Germinal center (tissue), 1 donor: ENCODE data around the gene YBX1.
A peak's percentile ranks its signal among the peaks of the same experiment; 100 is the strongest.
"Not testable (repeated sequence)": the region's sequence is repeated elsewhere in the genome, so short reads cannot be mapped to it uniquely, and the experiment has no call there.

Source experiments
- DNase-seq: peaks from one replicate; pipeline ENCODE4 v3.0.0; 2012; ENCODE audit warnings: mixed read lengths, low spot score

The YBX1 gene

DNA sequence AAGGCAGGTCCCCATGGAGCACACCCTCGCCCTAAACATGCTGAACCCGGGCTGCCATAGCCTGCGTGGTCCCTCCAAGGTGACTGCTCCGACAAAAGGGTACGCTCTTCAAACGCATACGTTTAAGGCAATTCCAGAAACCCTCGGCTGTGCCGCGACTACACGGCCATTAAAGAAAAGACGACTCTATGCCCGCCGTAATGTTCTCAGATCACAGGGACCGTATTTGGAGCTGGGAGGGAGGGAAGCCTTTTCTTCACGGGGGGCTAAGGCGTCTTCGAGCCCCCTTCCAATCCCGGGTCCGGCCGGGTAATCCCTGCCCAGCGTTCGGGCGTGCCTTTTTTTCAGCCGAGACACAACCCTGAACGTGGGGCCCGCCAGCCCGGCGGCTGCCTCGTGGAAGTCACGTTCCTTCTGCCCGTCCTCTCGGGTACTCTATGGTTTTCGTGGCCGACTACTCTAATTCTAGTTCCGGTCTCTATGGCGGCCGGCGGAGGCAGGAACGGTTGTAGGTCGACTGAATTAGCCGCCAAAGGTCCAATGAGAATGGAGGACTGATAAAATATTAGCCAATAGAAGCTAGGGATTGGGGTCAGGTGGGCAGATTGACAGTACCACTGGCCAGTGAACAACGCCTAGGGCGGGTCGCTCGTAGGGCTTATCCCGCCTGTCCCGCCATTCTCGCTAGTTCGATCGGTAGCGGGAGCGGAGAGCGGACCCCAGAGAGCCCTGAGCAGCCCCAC is at the start of gene YBX1:
YBX1 (plus strand) TSS at position 678 of the 743 bp plus-strand sequence. CDS start 148 bp downstream, outside the sequence.
- DNase-seq: peak; percentile 99

DNA sequence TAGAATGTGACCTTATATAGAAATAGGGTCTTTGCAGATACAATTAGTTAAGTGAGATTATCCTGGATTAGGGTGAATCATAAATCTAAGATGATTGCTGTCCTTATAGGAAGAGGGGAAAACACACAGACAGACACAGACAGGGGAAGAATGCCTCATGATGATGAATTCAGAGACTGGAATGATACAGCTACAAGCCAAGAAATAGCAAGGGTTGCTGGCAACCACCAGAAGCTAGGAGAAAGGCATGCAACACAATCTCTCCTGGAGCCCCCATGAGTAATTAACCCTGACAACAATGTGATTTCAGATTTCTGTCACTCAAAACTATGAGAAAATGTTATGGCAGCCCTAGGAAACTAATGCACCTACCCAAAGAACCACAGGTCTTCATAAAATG is 43.1 kb upstream of the YBX1 start:
- no peak for DNase-seq

DNA sequence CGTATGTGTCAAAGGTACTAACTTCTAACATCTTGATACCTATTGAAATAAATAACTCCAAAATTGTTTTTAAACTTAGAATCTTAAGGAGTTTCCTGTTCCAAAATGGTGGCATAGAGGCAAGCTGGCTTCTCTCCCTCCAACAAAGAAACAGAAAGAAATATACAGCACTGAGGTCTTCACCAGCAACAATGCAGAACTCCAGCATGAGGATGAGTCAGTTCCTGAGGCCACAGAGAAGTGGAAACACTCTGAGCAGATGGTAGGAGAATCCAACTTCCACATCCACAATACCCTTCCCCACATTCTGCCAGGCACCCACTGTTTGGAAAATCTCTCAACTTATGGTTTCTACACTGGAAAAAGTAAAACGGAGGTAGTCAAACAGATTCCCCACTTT is 36.2 kb upstream of the YBX1 start:
- no peak for DNase-seq

DNA sequence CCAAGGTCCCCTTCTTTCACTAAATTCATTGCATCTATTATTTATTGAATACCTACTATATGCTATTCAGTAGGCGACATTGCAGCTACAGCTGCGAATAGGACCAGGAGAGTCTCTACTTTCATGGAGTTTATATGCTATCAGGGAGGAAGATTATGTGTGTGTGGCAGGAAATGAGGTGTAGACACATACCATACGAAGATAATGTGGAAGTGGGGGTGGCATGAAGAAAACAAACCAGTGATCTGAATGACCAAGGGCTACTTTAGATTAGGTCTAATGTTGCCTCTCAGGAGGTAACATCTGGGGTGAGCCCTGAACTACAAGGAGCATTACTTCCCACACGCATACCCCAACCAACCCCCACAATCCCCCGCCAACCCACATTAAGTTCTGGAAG is 25.0 kb upstream of the YBX1 start:
- DNase-seq: no peak

DNA sequence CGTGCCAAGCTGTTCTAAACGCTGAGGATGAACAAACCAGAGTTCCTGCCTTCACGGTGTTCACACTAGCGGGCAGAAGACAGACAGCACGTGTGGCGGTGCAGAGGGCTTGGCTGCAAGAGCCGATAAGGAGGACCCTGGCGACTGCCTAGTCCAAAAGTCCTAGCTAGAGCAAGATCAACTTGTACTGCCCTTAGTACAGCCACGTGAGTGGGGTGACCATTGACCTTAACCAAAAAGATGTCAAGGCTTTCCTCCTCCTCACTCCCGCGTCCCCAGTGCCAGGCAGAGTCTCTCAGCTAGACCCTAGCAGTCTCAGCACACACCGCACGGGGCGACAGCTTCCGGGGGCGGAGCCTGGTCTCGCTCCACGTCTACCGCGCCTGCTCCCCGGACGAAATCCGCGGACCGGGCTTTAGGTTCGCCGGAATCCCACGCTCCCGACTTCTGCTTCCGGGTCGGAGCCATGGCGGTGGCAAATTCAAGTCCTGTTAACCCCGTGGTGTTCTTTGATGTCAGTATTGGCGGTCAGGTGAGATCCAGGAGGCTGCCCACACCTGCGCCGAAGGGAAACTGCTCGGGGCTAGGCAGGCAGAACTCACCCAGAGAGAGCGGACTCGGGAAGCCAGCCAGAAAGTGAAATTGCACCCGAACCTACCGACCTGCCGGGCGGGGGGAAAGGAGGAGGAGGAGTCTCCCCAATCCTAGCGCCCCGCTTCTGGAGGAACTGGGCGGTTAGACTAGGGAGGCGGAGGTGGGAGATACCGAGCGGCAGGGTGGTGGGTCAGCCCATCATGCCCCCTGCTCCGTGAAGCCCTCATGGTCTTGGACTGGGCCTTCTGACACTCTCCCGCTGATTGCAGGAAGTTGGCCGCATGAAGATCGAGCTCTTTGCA is 24.0 kb upstream of the YBX1 start, which contains the start of gene PPIH:
PPIH (plus strand) TSS at position 443 of the 896 bp plus-strand sequence; CDS start at position 467, 24 bp downstream.
- DNase-seq: peak; percentile 93

DNA sequence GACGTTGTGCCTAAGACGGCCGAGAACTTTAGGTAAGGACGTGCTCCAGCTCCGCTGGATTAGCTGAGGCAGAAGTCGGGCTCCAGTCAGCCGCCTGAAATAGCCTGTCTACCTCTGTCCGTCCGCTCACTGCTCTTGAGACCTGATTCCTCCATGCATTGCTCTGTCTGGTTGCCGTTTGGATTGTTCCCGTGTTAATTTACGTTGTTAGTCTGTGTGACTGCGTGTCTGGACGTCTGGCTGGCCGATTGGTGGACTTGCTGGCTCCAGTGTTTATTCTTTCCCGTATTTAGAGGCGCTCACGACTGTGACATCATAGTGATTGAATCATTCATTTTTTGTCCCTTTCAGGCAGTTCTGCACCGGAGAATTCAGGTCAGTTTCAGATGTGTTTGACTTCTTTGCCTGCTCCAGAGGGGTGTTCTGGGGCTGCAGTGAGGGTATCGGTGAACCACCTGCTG is 23.3 kb upstream of the YBX1 start:
- DNase-seq: no peak

- DNase-seq: no peak
These were observed 21.2 kb upstream of the YBX1 start for GRCh38 chr1:42660907-42661500.

DNA sequence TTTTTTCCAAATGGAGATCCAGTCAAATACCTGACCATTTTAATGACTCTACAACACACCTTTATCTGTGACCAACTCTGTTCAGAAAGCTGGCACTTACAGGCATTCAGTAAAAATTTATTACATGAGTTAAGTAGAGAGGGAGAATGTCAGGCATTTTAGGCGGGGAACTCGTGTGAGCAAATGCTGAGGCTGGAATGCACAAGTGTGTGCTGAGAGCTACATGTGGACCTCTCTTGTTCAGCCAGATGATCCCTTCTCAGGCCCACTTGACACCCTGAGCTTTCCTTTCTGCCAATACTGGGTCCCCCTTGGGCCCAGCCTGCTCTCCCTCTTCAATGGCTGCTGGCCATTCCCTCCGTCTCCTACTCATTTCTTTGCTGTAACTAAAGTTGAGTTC is 12.3 kb upstream of the YBX1 start:
- no peak for DNase-seq

DNA sequence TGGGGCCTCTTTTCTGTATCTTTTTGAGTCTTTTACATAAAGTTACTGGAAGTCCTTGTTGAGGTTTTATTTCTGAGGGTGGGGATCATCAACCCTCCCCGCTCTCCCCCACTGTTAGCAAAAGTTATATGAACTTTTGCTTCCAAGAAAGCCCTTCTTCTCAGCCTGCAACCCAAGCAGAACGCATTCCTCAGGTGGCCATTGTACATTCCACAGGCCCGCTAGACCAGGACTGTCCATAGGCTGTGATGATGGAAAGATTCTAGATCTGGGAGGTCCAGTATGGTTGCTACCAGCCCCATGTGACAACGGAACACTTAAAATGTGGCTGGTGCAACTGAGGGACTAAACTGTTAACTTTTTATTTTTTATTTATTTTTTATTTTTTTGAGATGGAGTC is 11.8 kb upstream of the YBX1 start:
- DNase-seq: no peak

- DNase-seq: no peak
These were observed 8.0 kb upstream of the YBX1 start for GRCh38 chr1:42674214-42674613.

DNA sequence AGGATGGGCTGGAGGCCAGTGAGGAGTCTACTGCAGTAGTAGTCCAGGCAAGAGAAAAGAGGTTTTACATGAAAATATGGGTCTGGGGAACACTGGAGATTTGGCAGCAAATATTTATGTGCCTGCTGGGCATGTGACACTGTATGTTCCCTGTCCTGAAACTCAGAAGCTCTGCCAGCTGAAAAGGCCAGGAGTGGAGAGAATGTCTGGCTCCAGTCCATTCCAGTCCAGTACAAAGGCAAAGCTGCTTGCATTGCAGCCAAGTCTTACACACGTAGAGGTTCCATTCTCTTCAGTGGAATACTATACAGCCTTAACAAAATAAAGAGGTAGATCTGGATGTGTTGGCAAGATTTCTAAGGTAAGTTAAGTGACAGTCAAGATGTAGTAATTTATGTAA is 7.5 kb upstream of the YBX1 start:
- no peak for DNase-seq

DNA sequence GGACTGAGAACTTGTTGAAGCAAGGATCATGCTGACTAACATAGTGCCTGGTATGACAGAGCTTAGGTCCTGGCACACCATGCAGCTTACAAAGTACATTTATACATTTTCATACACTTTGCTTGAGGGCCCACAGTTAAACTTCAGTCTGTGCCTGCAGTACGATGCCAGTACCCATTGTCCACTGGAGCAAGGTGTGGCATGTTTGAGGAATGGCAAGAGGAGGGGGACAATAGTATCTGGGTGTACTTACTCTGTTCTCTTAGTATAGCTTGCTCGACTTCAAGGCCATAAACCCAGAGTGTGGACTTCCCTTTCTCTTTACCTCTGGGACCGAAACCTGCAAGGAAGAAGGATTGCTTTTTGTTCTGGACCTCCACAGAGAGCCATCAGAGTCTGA is 6.8 kb upstream of the YBX1 start:
- no peak for DNase-seq

DNA sequence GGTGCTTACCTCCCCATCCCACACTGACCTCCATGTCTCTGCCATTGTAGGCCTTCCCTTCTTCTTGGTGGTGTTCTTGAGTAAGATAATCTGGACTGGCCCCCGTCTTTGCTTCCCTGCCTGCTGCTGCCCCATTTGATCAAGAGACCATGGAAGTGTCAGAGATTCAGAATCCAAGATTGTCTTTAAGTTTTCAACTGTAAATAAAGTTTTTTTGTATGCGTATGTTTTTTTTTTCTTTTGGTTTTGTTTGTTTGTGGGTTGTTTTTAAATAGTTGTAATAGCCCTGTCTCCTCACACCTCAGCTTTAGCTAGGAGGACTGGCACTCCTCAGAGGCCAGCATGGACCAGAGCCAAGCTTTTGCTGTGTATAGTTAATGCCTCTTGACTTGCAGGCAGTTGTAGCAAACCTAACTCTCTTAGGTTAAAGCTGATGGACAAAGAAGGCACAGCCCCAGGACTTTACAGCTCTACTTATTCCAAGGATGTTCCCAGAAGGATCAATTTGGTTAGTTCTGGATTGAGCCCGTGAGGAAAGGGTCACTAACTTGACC is 5.6 kb upstream of the YBX1 start:
- DNase-seq: no peak

DNA sequence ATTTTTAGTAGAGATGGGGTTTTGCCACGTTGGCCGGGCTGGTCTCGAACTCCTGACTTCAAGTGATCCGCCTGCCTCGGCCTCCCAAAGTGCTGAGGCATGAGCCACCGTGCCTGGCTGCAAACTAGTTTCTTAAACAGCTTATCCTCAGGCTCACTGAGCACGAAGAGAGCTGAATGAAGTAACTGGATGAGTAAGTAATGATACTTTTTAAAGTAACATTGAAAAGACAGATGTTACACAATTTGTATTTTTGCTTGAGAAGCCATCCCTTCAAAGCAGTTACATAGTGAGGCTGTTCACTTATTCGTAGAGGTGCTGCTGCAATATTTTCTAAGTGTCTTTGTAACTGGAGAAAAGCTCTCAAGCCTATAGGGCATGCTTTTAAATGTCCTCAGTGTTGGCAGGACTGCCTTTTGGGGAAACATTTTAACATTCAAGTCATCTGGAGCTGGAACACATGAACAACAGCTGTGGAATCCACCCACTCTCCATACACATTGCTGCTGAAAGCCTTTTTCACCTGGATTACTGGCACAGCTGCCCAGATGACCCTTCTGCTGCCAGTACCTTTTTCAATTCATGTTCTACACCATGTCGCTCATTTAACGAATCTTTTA is 2.7 kb upstream of the YBX1 start:
- DNase-seq: no peak

GRCh38 chr1:42680055-42680454 is 2.2 kb upstream of the YBX1 start:
- no peak for DNase-seq

DNA sequence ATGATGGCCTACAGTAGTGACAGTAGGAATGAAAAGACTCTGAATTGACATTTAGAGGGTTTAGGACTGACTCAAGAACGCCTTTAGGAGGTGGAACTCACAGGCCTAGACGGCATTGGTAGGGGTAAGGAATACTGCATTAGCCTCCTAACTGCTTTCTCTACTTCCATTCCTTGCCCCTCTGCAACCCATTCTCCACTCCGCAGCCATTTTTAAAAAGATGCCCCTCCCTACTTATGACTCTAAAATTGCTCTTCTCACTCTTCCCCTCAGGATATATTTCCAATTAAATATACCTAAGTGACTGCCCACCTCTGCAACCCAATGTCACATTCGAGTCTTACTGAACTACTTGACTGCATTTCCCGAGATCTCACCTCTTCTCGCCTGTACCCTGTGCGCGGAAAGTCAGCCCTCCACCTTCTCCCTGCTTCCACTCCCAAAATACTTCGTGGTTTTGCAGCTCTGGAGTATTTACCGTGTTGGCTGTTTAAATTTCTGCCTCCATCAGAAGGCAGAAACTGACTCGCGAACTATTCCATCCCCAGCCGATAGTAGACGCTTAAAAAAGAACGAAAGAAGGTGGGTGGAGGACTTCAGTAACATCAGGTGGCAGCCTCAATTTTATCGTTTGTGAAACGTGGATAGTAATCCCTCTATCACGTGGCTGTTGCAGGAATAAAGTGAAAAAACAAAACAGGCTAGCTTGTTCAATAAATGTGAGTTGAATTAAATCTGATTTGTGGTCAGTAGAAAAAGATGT is 1.1 kb upstream of the YBX1 start:
- DNase-seq: no peak

GRCh38 chr1:42682484-42682738 is 193 bp downstream of the YBX1 start:
- not testable (repeated sequence) for DNase-seq

DNA sequence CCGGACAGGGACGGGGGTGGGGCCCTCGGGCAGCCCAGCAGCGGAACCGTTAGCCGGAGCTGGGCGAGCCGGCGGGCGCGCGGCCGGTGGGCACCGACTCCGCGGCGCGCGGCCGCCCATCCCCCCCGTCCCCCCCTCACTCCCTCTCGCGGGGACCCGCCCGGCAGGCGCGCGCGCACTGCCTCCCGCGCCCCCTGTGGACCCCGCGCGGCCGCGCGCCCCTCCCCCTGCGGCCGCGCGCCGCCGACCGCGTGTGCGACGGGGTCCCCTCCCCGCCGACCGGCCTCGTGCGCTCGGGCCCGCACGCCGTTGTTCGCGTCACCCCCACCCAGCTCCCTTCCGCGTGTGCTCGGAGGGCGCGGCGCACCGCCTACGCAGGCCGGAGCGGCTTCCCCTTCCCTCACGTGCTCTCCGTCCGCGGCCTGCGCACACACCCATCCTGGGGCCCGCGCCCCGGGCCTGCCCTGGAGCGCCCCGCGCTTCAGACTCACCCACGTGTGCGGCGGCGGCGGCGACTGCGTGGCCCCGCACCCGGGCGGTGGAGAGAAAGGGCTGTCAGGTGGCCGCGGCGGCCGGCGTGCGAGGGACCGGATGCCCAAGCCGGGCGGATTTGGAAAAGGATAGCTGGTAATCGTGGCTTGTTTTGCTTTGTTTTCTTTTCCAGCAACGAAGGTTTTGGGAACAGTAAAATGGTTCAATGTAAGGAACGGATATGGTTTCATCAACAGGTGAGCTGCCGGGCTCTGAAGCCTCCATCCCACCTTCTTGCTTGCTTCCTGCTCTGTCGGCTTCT is 717 bp downstream of the YBX1 start:
- DNase-seq: peak; percentile 79

DNA sequence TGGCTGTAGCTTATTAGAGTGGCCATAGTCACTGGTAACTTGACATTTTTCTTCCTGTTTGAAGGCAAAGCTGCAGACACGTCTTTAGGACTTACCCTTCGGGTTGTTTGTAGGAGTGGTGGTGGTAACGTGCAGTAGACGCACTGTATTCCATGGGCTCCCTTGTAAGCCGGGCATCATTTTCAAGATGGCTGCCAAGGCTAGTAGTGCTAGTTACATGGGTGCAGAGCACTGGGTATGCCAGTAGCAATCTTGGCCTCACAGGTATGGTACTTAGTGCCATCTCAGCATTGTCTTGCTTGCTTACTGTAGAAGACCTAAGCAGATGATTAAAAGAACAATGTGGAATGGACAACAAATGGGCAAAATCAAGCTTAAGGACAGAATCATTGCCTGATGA is 1.9 kb downstream of the YBX1 start:
- DNase-seq: no peak

DNA sequence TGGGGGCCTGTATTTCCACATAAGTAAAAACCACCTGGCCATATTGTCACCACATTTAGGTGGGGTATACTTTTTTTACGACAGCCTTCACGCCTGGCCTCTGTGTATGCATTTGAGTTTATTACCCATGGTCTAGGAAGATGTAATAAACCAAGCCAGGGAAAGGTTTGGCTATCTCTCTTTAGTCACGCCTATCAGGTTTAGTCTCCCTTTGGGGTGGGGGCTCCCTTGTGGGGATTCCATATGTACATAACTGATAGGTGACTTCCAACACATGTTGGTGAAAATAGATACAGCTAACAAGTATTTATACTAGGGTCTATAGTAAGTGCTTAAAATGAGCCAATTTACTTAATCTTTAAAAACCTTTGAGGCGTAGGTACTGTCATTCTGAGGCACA is 4.2 kb downstream of the YBX1 start:
- DNase-seq: no peak

- no peak for DNase-seq
These were observed 7.7 kb downstream of the YBX1 start for GRCh38 chr1:42689912-42690311.
